Naive thymus-derived CD8-positive, alpha-beta T cell (primary cell): ENCODE data around the gene CAMK2N1. TPM values are rescaled to one million over a fixed set of nuclear protein-coding genes. Genes with fewer than 3 reads are reported as not detected.

Source experiments
- ATAC-seq, 2 donors: fragments of 150-1000 bp; cut with Tn5 transposase in 1 of 2; sonication (Bioruptor Pico), chemical (Tn5 transposase) in 1 of 2; 1 replicate in 1 of 2; 2 replicates in 1 of 2; pipeline ENCODE4 v1.10.0; 2021; ENCODE audit warnings: mild to moderate bottlenecking in 2 of 2, moderate library complexity in 2 of 2
- POLR2A ChIA-PET: fragments of 350-600 bp; sonication (Branson Sonifier 250); formaldehyde crosslinking; loops from one replicate; lab custom pipeline; 2021; ENCODE audit warnings: antibody characterized with exemption; lab: Charles Lee
- DNase-seq, 10 donors: peaks; one replicate each; pipeline versions ENCODE4 v3.0.0 to v3.0.0-alpha.2; 2020 to 2022
- H3K27ac Mint-ChIP-seq, 10 donors: one replicate each; pipeline ENCODE4 v1.8.0; 2020 to 2022; ENCODE audit warnings: mild to moderate bottlenecking in 10 of 10, mixed read lengths in 10 of 10, moderate library complexity in 4 of 10, inconsistent platforms in 1 of 10
- H3K27me3 Mint-ChIP-seq, 5 donors: one replicate each; pipeline ENCODE4 v1.8.0; 2021 to 2022; ENCODE audit warnings: mixed read lengths in 5 of 5
- H3K36me3 Mint-ChIP-seq, 3 donors: one replicate each; pipeline ENCODE4 v1.8.0; 2020 to 2022; ENCODE audit warnings: mixed read lengths in 3 of 3, mild to moderate bottlenecking in 2 of 3, inconsistent platforms in 1 of 3
- H3K4me1 Mint-ChIP-seq, 4 donors: one replicate each; pipeline ENCODE4 v1.8.0; 2021 to 2022; ENCODE audit warnings: mixed read lengths in 4 of 4
- H3K4me3 Mint-ChIP-seq, 10 donors: one replicate each; pipeline ENCODE4 v1.8.0; 2020 to 2022; ENCODE audit warnings: mild to moderate bottlenecking in 10 of 10, mixed read lengths in 10 of 10, moderate library complexity in 6 of 10, inconsistent platforms in 1 of 10
- H3K9me3 Mint-ChIP-seq, 9 donors: one replicate each; pipeline ENCODE4 v1.8.0; 2020 to 2022; ENCODE audit warnings: mixed read lengths in 9 of 9, mild to moderate bottlenecking in 3 of 9, inconsistent platforms in 1 of 9, moderate library complexity in 1 of 9
- polyA plus RNA-seq, 3 donors: library from polyadenylated mRNA; unstranded; fragments of 300-500 nt; fragmentation: Illumina TruSeq; gene quantifications; one replicate each; pipeline ENCODE4 v1.2.3, GENCODE V29; 2021
- total RNA-seq, 8 experiments: library from RNA in 2 of 8; stranded (reverse) in 2 of 8; gene quantifications; one replicate each; pipeline ENCODE4 v1.2.3 and lab custom pipeline; 2021 to 2026

CAMK2N1 gene
- total and polyA plus RNA-seq, 5 experiments from 2014 or later = 0.23 to 5.6 (median 0.34) TPM

- Mint-ChIP-seq H3K27me3 (peaks cover 34 to 66% (median 55%) of the 10 kb centered on the region in 5 donors), H3K4me3 (peak overlapping the region; percentile 53 to 90 (median 68)), H3K27ac (peak overlapping the region in 1 of 10 donors; percentile 67), H3K4me1 (peaks cover 16 to 25% (median 19%) of the 10 kb centered on the region in 4 donors), H3K36me3 (peaks cover 0 to 7% (median 0%) of the 10 kb centered on the region in 3 donors), H3K9me3 (no peaks in the 10 kb centered on the region)
- POLR2A ChIA-PET = interaction anchor here (0.7 to 1.7 kb wide), 3 partner anchors 12 to 753 kb away, joined by 3 to 6 read pairs (median 5); partner anchors contain the start of gene MUL1
- no peak for ATAC-seq
- no peak for DNase-seq
Observed at GRCh38 chr1:20483098-20483832, 2.7 kb downstream of the CAMK2N1 start.

GRCh38 chr1:20481643-20482498, 4.1 kb downstream of the CAMK2N1 start:
- H3K27me3 Mint-ChIP-seq = peaks cover 35 to 80% (median 58%) of the 10 kb centered on the region in 5 donors
- peaks cover 0 to 7% (median 0%) of the 10 kb centered on the region in 3 donors for H3K36me3 Mint-ChIP-seq
- no peak overlapping the region for H3K27ac Mint-ChIP-seq
- peaks cover 12 to 19% (median 15%) of the 10 kb centered on the region in 4 donors for H3K4me1 Mint-ChIP-seq
- POLR2A ChIA-PET = no interaction called here
- ATAC-seq (no peak), DNase-seq (no peak)
- H3K4me3 Mint-ChIP-seq = no peak overlapping the region
- no peaks in the 10 kb centered on the region for H3K9me3 Mint-ChIP-seq

GRCh38 chr1:20480951-20481617, 4.9 kb downstream of the CAMK2N1 start:
- ATAC-seq (no peak), DNase-seq (no peak)
- no peak overlapping the region for H3K27ac Mint-ChIP-seq
- peaks cover 12 to 18% (median 15%) of the 10 kb centered on the region in 4 donors for H3K4me1 Mint-ChIP-seq
- H3K4me3 Mint-ChIP-seq = no peak overlapping the region
- H3K36me3 Mint-ChIP-seq = peaks cover 0 to 7% (median 0%) of the 10 kb centered on the region in 3 donors
- POLR2A ChIA-PET = no interaction called here
- peaks cover 39 to 88% (median 62%) of the 10 kb centered on the region in 5 donors for H3K27me3 Mint-ChIP-seq
- H3K9me3 Mint-ChIP-seq = no peaks in the 10 kb centered on the region

- Mint-ChIP-seq H3K4me3 (no peak overlapping the region), H3K27me3 (peaks cover 38 to 95% (median 67%) of the 10 kb centered on the region in 5 donors), H3K4me1 (peaks cover 9 to 18% (median 14%) of the 10 kb centered on the region in 4 donors), H3K9me3 (no peaks in the 10 kb centered on the region), H3K36me3 (peaks cover 0 to 7% (median 0%) of the 10 kb centered on the region in 3 donors), H3K27ac (no peak overlapping the region)
- DNase-seq (no peak), ATAC-seq (no peak)
- POLR2A ChIA-PET = no interaction called here
Observed at GRCh38 chr1:20480243-20480944, 5.6 kb downstream of the CAMK2N1 start.

GRCh38 chr1:20479840-20480239, 6.2 kb downstream of the CAMK2N1 start:
- H3K36me3 Mint-ChIP-seq = peaks cover 0 to 7% (median 0%) of the 10 kb centered on the region in 3 donors
- peak overlapping the region in 1 of 10 donors; percentile 21 for H3K27ac Mint-ChIP-seq
- H3K4me3 Mint-ChIP-seq = no peak overlapping the region
- DNase-seq = no peak
- ATAC-seq = no peak
- H3K4me1 Mint-ChIP-seq = peaks cover 9 to 17% (median 13%) of the 10 kb centered on the region in 4 donors
- peaks cover 41 to 99% (median 71%) of the 10 kb centered on the region in 5 donors for H3K27me3 Mint-ChIP-seq
- POLR2A ChIA-PET = no interaction called here
- H3K9me3 Mint-ChIP-seq = no peaks in the 10 kb centered on the region

- Mint-ChIP-seq H3K27me3 (peaks cover 46 to 99% (median 75%) of the 10 kb centered on the region in 5 donors), H3K4me3 (no peak overlapping the region), H3K36me3 (peaks cover 0 to 2% (median 0%) of the 10 kb centered on the region in 3 donors), H3K9me3 (no peaks in the 10 kb centered on the region), H3K27ac (no peak overlapping the region), H3K4me1 (peaks cover 0 to 3% (median 0%) of the 10 kb centered on the region in 4 donors)
- DNase-seq (no peak), ATAC-seq (no peak)
- POLR2A ChIA-PET = no interaction called here
Observed at GRCh38 chr1:20478057-20478635, 7.9 kb downstream of the CAMK2N1 start.

- Mint-ChIP-seq H3K27me3 (peaks cover 42 to 97% (median 70%) of the 10 kb centered on the region in 5 donors), H3K4me3 (no peak overlapping the region), H3K4me1 (peaks cover 0 to 4% (median 0%) of the 10 kb centered on the region in 4 donors), H3K36me3 (peaks cover 0 to 2% (median 0%) of the 10 kb centered on the region in 3 donors), H3K9me3 (no peaks in the 10 kb centered on the region), H3K27ac (no peak overlapping the region)
- ATAC-seq = no peak
- POLR2A ChIA-PET = no interaction called here
- DNase-seq = no peak
Observed at GRCh38 chr1:20477348-20478056, 8.5 kb downstream of the CAMK2N1 start.

- no peak overlapping the region for H3K27ac Mint-ChIP-seq
- DNase-seq (no peak), ATAC-seq (no peak)
- no peaks in the 10 kb centered on the region for H3K9me3 Mint-ChIP-seq
- POLR2A ChIA-PET = no interaction called here
- H3K27me3 Mint-ChIP-seq = peaks cover 47 to 97% (median 70%) of the 10 kb centered on the region in 5 donors
- no peak overlapping the region for H3K4me3 Mint-ChIP-seq
- H3K36me3 Mint-ChIP-seq = no peaks in the 10 kb centered on the region
- H3K4me1 Mint-ChIP-seq = peaks cover 0 to 6% (median under 1%) of the 10 kb centered on the region in 4 donors
Observed at GRCh38 chr1:20476265-20477038, 9.6 kb downstream of the CAMK2N1 start.

GRCh38 chr1:20474996-20475395, 11.0 kb downstream of the CAMK2N1 start:
- Mint-ChIP-seq H3K9me3 (no peaks in the 10 kb centered on the region), H3K4me1 (peaks cover 0 to 6% (median under 1%) of the 10 kb centered on the region in 4 donors), H3K27ac (no peak overlapping the region), H3K4me3 (no peak overlapping the region), H3K36me3 (no peaks in the 10 kb centered on the region), H3K27me3 (peaks cover 41 to 92% (median 65%) of the 10 kb centered on the region in 5 donors)
- no peak for DNase-seq
- no peak for ATAC-seq
- POLR2A ChIA-PET = no interaction called here

GRCh38 chr1:20474333-20474975, 11.6 kb downstream of the CAMK2N1 start:
- no peaks in the 10 kb centered on the region for H3K36me3 Mint-ChIP-seq
- H3K4me1 Mint-ChIP-seq = peaks cover 0 to 6% (median under 1%) of the 10 kb centered on the region in 4 donors
- POLR2A ChIA-PET = no interaction called here
- no peak overlapping the region for H3K4me3 Mint-ChIP-seq
- H3K9me3 Mint-ChIP-seq = no peaks in the 10 kb centered on the region
- H3K27ac Mint-ChIP-seq = peak overlapping the region in 1 of 10 donors; percentile 20
- H3K27me3 Mint-ChIP-seq = peaks cover 36 to 88% (median 63%) of the 10 kb centered on the region in 5 donors
- no peak for ATAC-seq
- no peak for DNase-seq
